NCI-H82 (cell line): ENCODE data around the gene TIMM44.
"Not testable (repeated sequence)": the region's sequence is repeated elsewhere in the genome, so short reads cannot be mapped to it uniquely, and the experiment has no call there.

ENCODE experiments used
- DNase-seq: peaks from one replicate; lab custom pipeline; 2025; lab: John Stamatoyannopoulos, UW

TIMM44 gene

DNA sequence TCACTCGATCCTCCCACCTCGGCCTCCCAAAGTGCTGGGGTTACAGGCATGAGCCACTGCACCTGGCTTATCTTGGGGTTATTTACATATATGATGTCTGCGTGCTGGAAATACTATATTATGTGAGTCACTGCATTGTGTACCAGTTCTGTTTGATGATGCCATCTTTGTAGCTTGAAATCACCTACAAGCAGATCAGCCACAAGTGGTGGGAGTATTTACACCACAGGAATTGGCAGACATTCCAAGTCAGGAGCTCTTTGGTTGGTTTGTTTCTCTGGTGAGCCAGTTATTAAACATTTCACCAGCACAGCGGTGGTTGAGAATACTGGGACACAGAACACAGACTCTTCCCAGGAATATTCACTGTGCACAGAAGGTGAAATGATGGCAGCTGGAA lies 4.5 kb upstream of the TIMM44 start:
- DNase-seq: no peak

DNA sequence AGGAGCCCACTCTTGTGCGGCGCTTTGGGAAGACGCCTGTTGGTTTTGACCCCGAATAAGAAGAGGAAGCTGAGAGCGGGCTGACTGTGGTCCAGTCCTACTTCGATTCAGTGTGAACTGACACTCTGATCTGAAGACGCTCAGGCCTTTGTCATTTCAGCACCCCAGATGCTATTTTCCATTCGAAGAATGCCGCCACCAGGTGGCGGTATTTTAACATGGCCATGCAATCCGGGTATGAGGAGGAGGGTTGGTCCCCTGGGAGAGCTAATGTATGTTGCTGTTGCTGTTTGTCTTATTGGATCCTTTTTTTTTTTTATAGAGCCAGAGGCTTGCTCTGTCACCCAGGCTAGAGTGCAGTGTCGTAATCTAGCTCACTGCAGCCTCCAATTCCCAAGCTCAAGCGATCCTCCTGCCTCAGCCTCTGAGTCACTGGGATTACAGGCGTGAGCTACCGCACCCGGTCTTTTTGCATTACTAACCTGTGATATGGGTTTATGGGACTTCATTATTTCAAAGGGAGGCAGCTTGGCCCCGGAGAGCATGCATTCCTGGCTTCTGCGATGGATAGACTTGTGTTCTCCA lies 803 bp upstream of the TIMM44 start:
- DNase-seq: peak; percentile 96

DNA sequence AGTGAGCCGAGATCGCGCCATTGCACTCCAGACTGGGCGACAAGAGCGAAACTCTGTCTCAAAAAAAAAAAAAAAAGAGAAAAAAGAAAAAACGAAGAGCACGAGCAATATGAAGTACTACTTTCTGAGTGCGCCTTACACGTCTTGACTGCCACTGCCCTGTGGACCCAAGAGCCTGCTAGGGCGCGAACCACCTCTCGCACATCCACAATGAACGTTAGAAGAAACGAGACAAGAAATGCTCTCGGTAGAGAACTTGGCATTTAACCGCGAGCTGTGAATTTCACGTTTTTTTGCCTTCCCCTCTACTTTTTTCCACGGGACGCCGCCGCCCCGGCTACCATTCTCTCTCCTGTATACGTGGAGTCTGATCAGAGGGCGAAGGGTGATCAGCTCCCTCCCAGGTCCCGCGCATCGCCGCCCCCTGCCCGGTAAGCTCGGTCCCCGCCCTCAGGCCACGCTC lies 454 bp downstream of the TIMM44 start:
- no peak for DNase-seq

DNA sequence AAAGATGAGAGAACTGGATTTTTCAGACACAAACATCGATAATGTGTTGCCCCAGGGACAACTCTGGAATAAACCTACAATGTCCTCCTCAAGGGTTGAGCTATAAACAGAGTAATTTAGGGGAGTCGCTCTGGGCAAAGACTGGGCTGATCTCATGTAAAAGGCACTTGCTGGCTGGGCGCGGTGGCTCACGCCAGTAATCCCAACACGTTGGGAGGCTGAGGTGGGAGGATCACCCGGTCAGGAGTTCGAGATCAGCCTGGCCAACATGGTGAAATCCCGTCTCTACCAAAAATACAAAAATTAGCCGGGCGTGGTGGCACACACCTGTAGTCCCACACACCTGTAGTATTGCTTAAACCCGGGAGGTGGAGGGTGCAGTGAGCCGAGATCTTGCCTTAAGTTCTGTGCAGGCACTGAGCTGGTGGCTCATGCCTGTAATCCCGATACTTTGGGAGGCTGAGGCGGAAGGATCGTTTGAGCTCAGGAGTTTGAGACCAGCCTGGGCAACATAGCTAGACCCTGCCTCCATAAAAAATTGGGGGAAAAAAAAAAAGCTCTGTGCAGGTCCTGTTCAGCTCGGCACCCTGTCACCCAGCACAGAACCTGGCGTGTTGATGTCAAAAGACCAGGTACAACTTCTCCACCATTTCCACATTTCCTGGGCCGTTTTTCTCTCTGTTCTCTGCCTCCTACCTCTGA lies 1.4 kb downstream of the TIMM44 start:
- no peak for DNase-seq

DNA sequence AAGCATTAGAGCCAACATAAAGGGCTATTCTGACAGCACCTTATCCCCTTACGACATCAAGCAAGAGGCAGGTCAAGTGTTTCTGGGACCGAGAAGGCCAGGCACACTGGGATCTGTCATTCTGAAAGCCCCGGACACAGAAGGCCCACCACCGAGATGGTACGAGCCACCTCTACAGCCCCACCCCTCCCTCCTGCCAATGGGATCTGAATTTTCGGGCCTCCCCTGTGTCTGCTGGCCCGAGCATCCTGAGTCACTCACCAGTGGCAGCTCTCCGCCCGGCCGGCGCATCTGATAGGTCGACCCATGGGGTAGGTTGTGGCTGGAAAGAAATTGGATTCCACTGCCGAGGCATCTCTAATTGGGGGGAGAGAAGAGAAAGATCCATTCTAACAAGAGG lies 2.6 kb downstream of the TIMM44 start:
- DNase-seq: no peak

DNA sequence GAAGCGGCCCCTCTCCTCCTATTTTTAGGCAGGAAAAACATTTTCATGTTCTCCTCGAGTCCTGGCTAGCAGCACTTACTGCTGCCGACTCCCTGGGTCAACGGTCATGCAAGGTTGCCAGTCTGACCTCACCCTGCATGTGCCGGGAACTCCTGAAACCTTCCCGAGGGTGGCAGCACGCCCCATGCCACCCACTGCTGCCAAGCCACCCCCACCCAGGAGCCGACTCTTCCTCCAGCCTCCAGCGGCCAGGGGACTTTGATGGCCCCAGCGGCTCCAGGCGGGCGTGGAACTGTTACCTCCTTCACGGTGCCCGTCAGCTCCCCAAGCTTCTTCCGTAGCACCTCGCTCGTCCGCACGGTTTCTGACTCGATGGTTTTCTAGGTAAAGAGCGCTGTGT lies 8.7 kb downstream of the TIMM44 start:
- no peak for DNase-seq

DNA sequence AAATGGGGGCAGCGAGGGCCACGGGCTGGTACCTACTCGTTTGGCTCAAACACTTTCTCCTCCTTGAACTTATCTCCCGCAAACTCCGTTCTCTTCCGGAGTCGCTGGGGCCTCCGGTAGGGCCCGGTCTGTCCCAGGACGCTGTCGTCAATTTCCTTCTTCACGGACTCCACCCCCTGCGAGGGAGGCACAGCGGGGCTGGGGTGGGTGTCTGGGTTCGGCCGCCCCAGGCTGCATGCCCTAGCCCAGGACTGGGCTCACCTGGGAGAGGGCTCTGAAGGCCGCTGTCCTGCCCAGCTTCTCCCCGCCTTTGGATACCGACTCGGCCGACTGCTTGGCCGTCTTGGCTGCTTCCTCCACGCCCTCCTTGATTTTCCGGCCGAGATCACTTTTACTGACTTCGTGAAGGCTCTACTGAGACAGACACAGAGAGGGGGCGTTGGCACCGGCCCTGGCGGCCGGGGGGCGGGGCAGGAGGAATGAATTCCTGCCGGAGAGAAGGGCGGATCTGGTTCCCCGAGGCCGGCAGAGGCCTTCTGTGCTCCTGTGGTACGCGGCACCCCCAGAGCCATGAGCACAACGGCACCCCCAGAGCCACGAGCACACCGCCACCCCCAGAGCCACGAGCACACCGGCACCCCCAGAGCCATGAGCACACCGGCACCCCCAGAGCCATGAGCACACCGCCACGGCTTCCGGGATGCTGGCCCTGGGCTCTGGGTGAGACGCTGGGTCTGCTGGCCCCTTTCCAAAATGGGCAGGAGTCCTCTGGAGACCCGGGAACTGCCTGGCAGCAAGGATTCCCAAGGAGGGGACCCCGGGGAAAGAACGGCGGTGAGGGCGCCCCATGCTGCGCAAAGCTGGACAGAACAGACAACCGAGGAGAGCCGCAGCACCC lies 9.4 kb downstream of the TIMM44 start:
- DNase-seq: no peak

DNA sequence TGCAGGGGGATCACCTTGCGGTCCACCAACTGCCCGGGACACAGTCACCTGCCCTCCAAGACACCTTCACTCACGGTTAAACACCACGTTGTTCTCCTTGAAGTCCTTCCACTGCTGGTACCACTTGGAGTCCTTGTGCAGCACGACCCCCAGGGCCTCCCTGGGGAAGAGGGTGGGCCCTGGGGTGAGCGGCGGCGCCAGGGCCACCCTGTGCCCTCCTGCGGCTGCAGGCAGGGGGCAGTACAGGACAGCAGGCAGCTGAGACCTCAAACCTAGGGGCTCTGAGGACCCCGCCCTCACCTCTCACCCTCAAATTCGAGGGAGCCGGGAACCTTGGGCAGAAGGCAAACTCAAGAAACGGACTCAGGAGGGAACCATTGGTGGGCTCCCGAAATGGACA lies 10.1 kb downstream of the TIMM44 start:
- DNase-seq: no peak

DNA sequence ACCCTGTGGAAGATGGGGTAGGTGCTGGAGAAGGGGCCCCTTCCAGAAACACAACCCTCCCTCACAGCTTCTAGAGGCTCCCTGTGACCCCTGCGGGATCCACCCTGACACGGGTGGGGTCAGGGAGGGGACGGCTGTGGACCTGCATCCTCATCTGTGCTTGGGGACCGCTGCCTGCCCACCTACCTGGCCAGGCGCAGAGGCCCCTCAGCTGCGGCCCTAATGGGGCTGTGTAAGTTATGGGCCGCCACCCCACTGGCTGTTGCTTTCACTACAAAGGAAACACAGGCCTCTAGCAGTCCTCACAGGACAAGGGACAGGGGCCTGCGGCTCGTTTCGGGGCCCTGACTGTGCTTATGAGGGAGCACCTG lies 10.6 kb downstream of the TIMM44 start:
- no peak for DNase-seq

DNA sequence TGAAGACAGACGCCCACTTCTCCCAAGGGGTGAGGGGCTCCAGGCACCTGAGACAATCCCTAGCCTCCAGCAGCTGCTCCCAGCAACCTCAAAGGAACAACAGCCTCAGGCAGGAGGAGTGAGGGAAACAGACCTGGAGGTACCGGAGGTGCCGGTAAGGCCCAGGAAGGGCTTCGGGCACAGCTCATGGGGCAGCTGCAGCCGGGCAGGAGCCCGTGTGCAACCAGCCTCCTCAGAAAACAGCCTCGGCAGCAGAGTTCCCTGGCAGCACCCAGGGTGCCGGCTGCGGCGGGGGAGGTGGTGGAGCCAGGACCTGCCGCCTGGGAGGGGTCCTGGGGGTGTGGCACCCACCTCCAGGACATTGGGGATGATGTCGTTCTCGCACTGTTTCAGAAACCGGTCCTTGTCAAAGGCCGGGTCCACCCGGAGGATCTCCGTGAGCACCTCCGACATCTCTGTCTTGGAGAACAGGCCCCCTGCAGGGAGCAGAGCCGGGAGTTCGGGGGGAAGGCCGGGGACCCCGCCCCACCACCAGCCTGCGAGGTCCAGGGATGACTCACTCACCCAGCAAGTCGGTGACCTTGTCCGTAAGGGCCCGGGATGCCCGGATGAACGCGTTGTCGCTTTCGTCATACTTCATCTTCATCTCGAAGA lies 11.1 kb downstream of the TIMM44 start:
- no peak for DNase-seq

DNA sequence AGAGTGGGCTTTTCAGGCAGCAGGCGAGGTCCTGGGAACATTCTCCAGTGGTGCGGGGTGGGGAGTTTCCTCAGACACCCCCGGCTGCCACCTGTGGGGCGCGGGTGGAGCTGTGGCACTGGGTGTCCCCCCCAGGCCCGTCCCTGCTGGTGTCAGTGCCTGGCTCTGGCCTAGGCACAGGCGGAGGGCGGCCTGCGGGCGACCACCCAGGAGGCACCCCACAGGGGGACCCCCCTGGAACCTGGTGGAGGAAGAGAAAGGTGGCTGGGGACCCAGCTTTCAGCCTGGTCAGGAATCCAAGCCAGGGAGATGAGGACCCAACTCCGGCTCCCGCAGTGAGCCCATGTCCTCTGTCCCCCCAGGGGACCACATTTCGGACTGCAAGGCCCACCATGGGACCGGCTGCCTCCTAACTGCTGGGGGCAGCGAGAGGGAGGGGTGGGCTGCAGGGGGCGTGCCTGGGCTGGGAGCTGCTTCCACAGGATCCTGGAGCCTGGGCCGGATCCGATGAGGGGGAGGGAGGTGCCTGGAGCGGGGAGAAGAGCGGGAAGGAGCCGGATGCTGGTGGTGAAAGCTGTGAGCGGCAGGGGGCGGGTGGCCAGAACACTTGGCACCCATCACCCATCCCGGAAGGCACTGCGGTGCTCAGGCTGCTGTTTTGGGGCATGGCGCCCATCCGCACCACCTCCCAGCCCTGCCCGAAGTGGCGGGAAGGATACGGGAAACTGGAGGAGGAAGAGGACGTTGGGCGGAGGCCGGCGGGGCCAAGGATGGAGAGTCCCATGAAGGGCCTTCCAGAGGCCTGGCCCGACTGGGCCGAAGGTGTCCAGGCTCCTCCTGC lies 12.0 kb downstream of the TIMM44 start:
- DNase-seq: no peak

DNA sequence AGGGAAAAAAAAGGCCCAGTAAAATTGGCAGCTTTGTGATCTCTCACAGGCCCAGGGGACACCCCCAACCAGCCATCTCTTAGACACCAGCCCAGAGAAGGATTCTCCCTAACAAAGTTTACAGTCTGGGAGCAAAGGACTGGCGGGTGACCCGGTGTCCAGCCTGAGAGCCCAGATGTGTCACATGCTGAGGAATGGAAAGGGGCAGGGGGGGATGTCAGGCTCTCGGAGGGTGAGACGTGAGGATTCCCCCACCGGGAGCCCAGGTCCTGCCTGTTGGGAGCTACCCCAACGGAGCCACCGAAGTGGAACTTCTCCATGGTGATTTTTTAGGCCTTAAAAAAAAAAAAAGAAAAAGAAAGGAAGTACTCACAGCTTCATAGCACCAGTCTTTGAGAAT lies 12.7 kb downstream of the TIMM44 start:
- no peak for DNase-seq

DNA sequence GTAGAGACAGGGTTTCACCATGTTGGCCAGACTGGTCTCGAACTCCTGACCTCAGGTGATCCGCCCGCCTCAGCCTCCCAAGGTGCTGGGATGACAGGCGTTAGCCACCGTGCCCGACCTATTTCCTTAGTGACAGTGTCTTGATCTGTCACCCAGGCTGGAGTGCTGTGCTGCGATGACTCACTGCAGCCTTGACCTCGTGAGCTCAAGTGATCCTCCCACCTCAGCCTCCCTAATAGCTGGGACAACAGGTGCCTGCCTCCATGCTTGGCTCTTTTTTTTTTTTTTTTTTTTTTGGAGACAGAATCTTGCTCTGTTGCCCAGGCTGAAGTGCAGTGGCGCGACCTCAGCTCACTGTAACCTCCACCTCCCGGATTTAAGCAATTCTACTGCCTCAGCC lies 13.4 kb downstream of the TIMM44 start:
- not testable (repeated sequence) for DNase-seq

DNA sequence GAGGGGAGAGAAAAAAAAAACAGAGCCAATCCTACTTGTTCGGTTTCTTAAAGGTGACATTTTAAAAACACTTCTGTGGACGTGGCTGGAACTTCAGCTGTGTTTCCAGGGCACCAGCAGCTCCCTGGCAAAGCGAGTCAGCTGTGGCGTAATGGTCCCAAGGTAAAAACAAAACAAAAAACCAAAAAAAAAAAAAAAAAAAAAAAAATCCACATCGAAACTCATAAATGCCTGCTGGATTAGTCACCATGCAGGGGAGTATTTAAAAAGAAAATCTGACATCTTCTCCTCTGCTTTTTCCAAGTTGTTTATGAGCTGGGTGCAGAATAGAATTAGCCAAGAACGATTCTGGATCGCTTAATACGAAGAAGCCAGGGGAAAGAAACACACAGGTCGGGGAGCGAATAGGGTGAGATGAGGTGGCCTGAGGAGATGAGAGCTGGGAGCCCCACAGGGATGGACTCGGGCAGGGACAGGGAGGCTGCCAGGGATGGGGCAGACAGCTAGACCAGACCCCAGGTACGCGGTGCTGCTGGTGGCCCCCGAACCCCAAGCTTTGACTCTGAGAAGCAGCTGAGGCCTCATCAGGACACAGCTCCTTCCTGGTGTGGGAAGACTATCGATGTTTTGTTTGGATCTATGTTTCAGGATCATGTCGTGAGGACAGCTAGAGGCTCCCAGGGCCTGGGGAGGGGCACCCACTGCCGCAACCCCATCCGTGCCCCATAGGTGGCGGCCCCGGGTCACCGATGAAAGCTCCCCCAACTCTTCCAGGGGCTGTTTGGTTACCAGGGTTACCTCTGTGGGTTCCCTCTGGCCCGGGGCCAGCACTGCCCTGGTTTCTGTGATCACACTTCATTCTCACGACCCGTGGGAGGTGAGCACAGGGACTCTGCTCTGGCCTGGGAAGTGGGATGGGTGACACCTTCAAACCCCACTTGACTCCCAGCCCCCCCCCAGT lies 14.4 kb downstream of the TIMM44 start:
- DNase-seq: peak; percentile 69

DNA sequence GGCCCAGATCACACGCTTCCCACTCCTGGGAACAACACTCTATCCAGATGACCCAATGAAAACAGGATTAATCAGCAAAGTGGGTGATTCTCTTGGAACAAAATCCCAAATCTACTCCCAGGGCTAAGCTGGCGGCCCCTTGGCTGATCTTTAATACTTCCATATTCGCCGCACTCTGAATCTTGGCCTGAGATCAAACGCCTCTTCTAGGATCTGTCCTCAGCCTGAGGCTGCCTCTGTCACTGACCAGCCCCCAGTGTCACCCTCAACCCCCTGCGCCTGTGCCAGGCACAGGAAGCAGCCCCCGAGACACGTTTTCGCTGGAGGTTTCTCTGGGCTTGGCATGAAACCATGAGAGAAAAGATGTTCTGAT lies 15.1 kb downstream of the TIMM44 start:
- peak; percentile 68 for DNase-seq

DNA sequence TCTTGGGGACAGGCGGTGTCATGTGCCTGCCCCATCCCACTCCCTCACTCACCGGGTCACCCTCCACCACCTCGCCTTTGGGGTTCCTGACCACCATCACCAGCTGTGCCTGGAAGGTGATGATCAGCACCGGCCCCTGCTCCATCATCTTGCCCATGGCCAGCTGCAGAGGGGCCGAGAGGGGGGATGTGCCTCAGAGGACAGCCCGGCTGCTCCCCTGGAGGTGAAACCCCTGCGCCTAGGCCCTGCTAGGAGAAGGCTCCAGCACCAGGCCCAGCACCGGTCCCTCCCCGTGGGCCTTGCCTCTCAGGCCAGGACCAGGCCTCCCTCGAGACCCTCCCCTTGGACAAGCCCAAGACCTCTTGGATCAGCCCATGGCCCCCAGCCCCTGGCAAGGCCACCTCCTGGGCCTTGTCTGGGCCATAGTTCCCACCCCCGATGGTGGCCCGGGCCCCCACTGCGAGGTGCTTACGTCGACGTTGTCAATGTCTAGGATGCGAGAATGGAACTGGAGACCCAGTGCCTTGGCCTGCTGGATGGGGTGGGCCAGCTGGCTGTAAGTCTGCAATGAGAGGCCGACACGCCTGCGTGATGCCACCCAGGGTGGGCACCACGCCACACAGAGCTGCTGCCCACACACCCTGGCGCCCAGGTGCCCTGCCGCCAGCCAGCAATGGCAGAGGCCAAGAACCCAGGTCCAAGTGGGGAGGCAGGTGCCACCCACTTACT lies 15.7 kb downstream of the TIMM44 start:
- DNase-seq: no peak

DNA sequence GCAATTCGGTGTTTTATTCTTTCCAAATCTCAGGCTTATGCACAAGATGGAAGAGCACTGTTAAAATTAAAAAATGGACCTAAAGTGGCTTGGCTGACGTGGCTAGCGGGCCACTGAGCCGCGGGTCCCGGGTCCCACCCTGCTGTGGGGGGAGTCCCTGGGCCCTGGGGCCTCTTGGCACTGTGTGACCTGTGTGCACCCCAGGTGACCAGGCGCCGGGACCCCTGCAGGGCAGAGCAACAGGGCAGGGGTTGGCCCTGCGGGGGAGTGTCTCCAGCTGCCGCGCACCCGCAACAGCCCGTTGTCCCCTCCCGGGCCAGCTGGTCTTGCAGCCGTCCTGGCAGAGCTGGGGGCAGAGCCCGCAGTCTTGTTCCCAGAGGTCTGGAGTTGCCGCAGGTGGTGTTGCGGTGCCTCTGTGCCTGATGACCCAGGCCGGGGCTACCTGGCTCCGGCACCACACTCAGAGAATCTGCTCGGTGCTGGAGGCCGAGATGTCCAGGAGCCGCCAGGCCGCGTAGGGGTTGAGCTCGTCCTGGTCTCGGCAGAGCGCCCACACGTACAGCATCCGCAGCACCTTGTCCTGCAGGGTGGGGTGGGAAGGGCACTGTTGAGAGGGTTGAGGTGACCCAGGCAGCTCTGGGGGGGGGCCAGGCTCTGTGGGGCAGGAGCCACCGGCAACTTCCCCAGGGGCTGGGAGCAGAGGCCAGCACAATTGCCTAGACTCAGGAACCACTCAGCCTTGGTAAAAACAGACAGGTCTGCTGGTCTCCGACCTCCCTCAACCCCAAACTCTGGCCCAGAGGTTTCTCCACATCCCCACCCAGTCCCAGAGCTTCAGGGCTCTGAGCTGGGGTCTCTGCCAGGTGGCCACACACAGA lies 16.5 kb downstream of the TIMM44 start:
- DNase-seq: peak; percentile 37

DNA sequence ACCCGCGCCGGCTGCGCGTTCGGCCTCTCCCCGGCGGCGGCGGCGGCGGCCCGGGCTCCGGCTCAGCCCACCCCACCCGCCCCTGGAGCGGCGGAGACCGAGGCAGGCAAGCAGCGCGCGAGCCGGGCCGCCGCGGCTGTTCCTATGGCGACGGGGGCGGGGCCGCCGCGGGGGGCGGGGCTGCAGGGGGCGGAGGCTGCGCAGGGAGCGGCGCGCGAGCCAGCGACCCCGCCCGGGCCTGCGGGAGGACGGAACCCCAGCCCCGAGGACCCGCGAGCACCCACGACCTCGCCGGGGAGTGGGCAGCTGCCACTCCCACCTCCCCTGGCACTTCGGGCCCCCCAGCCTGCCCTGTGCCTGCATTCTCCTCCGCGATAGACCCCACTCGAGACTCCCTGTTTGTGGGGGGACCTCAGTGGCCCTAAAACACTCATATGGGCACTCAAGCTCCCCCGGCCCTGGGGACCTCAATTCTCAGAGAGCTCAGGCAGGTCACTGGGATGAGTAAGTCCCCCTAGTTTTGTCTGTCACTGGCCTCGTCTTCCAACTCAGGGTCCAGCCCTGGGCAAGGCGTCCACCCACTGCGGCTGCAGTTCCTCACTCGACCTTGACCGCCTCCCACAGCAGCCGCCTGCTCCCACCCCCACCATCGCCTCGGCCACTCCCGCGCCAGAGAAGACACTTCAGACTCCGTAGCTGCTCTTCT lies 17.3 kb downstream of the TIMM44 start, which contains the start of gene CTXN1:
Gene CTXN1, minus strand, starts transcription at position 115 of the 706 bp plus-strand sequence. CDS start 597 bp downstream, outside the sequence.
- peak; percentile 73 for DNase-seq
